GM12878 (cell line): Measurements from ENCODE around the gene CERK. TPM values are rescaled to one million over a fixed set of nuclear protein-coding genes. Genes with fewer than 3 reads are reported as not detected.

ENCODE experiments used
- ATAC-seq: fragments of 200-7000 bp; cut with Tn5 transposase; 3 replicates; pipeline ENCODE4 v1.9.1; 2020; ENCODE audit warnings: mild to moderate bottlenecking, moderate library complexity
- BruUV-seq: library from RNA; stranded (reverse); fragments of 400-500 nt; replicated peaks from 2 replicates; lab custom pipeline; 2021; lab: Mats Ljungman, UMichigan
- CTCF ChIA-PET: fragments of 300-600 bp; sonication (Branson Sonifier 250); formaldehyde crosslinking; extraction: SDS; loops from one replicate; lab custom pipeline; 2021; ENCODE audit warnings: inconsistent platforms; lab: Yijun Ruan, JAX
- POLR2A ChIA-PET: fragments of 350-600 bp; formaldehyde crosslinking; extraction: SDS; loops from one replicate; lab custom pipeline; 2021; ENCODE audit warnings: inconsistent platforms; lab: Charles Lee
- RAD21 ChIA-PET: fragments of 300-600 bp; sonication (Branson Sonifier 250); formaldehyde crosslinking; loops from one replicate; lab custom pipeline; 2023; ENCODE audit warnings: antibody characterized with exemption; ENCODE audit not compliant: unreplicated experiment; lab: Charles Lee
- SMC1A ChIA-PET: fragments of 300-600 bp; sonication (Branson Sonifier 250); formaldehyde crosslinking; loops from one replicate; lab custom pipeline; 2023; ENCODE audit not compliant: unreplicated experiment, uncharacterized antibody; lab: Charles Lee
- DNase-seq: peaks from one replicate; pipeline ENCODE4 v3.0.0-alpha.2; 2011; ENCODE audit warnings: low read depth, low spot score
- FAIRE-seq: peaks from 3 replicates; lab custom pipeline; 2011; peaks lifted over from hg19 to GRCh38; lab: Jason Lieb, UNC
- H2AFZ ChIP-seq: 2 replicates; pipeline ENCODE4 v1.6.0; 2011; ENCODE audit warnings: low read depth, low read length, control low read depth; ENCODE audit not compliant: control insufficient read depth
- H3K27ac ChIP-seq: 2 replicates; pipeline ENCODE4 v1.5.1; 2011; ENCODE audit warnings: control low read depth; ENCODE audit not compliant: control insufficient read depth, insufficient read depth
- H3K27me3 ChIP-seq, 2 experiments: replicated peaks in 1 of 2; 2 replicates each; pipeline versions ENCODE4 v1.6.0 to v1.6.1; 2011; ENCODE audit warnings: low read length in 1 of 2; ENCODE audit not compliant: control insufficient read depth in 2 of 2, insufficient read depth in 2 of 2
- H3K36me3 ChIP-seq, 2 experiments: 2 replicates each; pipeline ENCODE4 v1.5.1; 2011; ENCODE audit warnings: low read length in 1 of 2; ENCODE audit not compliant: control insufficient read depth in 2 of 2, insufficient read depth in 2 of 2
- H3K4me1 ChIP-seq: 2 replicates; pipeline ENCODE4 v1.6.1; 2011; ENCODE audit warnings: mild to moderate bottlenecking, low read length, moderate library complexity, mixed read lengths; ENCODE audit not compliant: control insufficient read depth, insufficient read depth
- H3K4me2 ChIP-seq: 2 replicates; pipeline ENCODE4 v1.6.0; 2011; ENCODE audit warnings: control low read depth; ENCODE audit not compliant: control insufficient read depth, insufficient read depth
- H3K4me3 ChIP-seq: fragments of 200-600 bp; sonication (generic); 2 replicates; pipeline ENCODE4 v1.5.1; 2016
- H3K79me2 ChIP-seq: 2 replicates; pipeline ENCODE4 v1.6.0; 2011; ENCODE audit warnings: low read length; ENCODE audit not compliant: control insufficient read depth, insufficient read depth
- H3K9ac ChIP-seq: 2 replicates; pipeline ENCODE4 v1.8.0; 2011; ENCODE audit warnings: low read length, control low read depth, mixed read lengths; ENCODE audit not compliant: control insufficient read depth, insufficient read depth
- H3K9me3 ChIP-seq: replicated peaks from 3 replicates; pipeline ENCODE4 v1.5.1; 2011; ENCODE audit warnings: mild to moderate bottlenecking, low read length; ENCODE audit not compliant: control insufficient read depth, insufficient read depth
- H4K20me1 ChIP-seq: 2 replicates; pipeline ENCODE4 v1.6.0; 2011; ENCODE audit not compliant: control insufficient read depth, insufficient read depth
- ASH2L ChIP-seq: fragments of 300-600, 200-600 bp; sonication (generic); IDR thresholded peaks from 2 replicates; pipeline ENCODE4 v1.6.1; 2017; ENCODE audit warnings: low read depth, mild to moderate bottlenecking, borderline replicate concordance
- CHD2 ChIP-seq: IDR thresholded peaks from 2 replicates; pipeline ENCODE4 v1.6.1; 2011; ENCODE audit warnings: low read depth, low read length, improper control_type of control experiment, borderline replicate concordance
- CREB1 ChIP-seq: IDR thresholded peaks from 2 replicates; pipeline ENCODE4 v1.6.1; 2012; ENCODE audit warnings: low read depth, mild to moderate bottlenecking, inconsistent platforms
- EED ChIP-seq: sonication (generic); IDR thresholded peaks from 2 replicates; pipeline ENCODE4 v1.6.1; 2016; ENCODE audit warnings: antibody characterized with exemption, low read depth
- HDAC6 ChIP-seq: fragments of 200-600 bp; sonication (generic); IDR thresholded peaks from one replicate; pipeline ENCODE4 v1.8.0; 2017; ENCODE audit warnings: antibody characterized with exemption; ENCODE audit not compliant: unreplicated experiment
- IKZF2 ChIP-seq, 2 experiments: fragments of 450-650 bp; IDR thresholded peaks; 2 replicates each; pipeline ENCODE4 v1.6.1; 2017; ENCODE audit warnings: mild to moderate bottlenecking in 2 of 2, moderate library complexity in 2 of 2
- JUNB ChIP-seq: IDR thresholded peaks from 2 replicates; pipeline ENCODE4 v1.6.1; 2016; ENCODE audit warnings: antibody characterized with exemption, mild to moderate bottlenecking
- KDM1A ChIP-seq: fragments of 200-600 bp; sonication (generic); IDR thresholded peaks from 2 replicates; pipeline ENCODE4 v1.6.1; 2016; ENCODE audit warnings: borderline replicate concordance
- MAX ChIP-seq: IDR thresholded peaks from 2 replicates; pipeline ENCODE4 v1.6.1; 2012; ENCODE audit warnings: low read depth, low read length, improper control_type of control experiment
- RFX5 ChIP-seq: IDR thresholded peaks from 2 replicates; pipeline ENCODE4 v1.6.1; 2011; ENCODE audit warnings: low read depth, low read length, improper control_type of control experiment
- SMC3 ChIP-seq: IDR thresholded peaks from 2 replicates; pipeline ENCODE4 v1.6.1; 2011; ENCODE audit warnings: low read length, improper control_type of control experiment, borderline replicate concordance
- SREBF1 ChIP-seq: IDR thresholded peaks from 2 replicates; pipeline ENCODE4 v1.6.1; 2012; ENCODE audit warnings: mild to moderate bottlenecking, low read length
- TARDBP ChIP-seq: IDR thresholded peaks from 2 replicates; pipeline ENCODE4 v1.6.1; 2016; ENCODE audit warnings: borderline replicate concordance
- TCF7 ChIP-seq: IDR thresholded peaks from 2 replicates; pipeline ENCODE4 v1.6.1; 2014; ENCODE audit warnings: antibody characterized with exemption, borderline replicate concordance
- USF1 ChIP-seq: IDR thresholded peaks from 2 replicates; pipeline ENCODE4 v1.6.1; 2011; ENCODE audit warnings: borderline replicate concordance, low read depth, mild to moderate bottlenecking, moderate library complexity, mixed read lengths, low read length; ENCODE audit not compliant: insufficient read depth; ENCODE audit errors: extremely low read length
- ZNF592 ChIP-seq: fragments of 450-650 bp; IDR thresholded peaks from 2 replicates; pipeline ENCODE4 v1.6.1; 2017; ENCODE audit warnings: mild to moderate bottlenecking, moderate library complexity
- ZNF687 ChIP-seq: fragments of 450-650 bp; IDR thresholded peaks from 2 replicates; pipeline ENCODE4 v1.6.1; 2017; ENCODE audit warnings: mild to moderate bottlenecking, moderate library complexity
- WGBS: methylation state at CpG from one replicate; pipeline ENCODE4 v1.1.6; 2016; ENCODE audit warnings: low lambda C conversion rate; ENCODE audit not compliant: insufficient replicate concordance, insufficient coverage; ENCODE audit errors: missing lambda C conversion rate; 5-methylcytosine and 5-hydroxymethylcytosine counted together
- in situ Hi-C: fragments of 300-500 bp; cut with MboI; formaldehyde crosslinking; loops from 9 replicates; pipeline ENCODE4 v1.14.3; 2018; ENCODE audit warnings: mixed read lengths
- intact Hi-C: fragments of 100-400 bp; cut with micrococcal nuclease; formaldehyde crosslinking; loops from one replicate; pipeline ENCODE4 v1.14.2; 2022; ENCODE audit not compliant: unreplicated experiment
- polyA plus RNA-seq, 11 experiments: library from polyadenylated mRNA; depleted of rRNA in 4 of 11; unstranded in 6 of 11; stranded (reverse) in 5 of 11; fragments of >200 nt; fragmentation: Nextera tagmentation in 4 of 11; fragmentation: Illumina TruSeq in 1 of 11; extraction: Ambion mirVana in 4 of 11; extraction: Trizol in 1 of 11; gene quantifications; 1 replicate in 1 of 11; 2 replicates in 10 of 11; pipeline versions ENCODE4 v1.2.1 to v1.2.3, GENCODE V29; 2011 to 2016; ENCODE audit warnings: inconsistent platforms in 2 of 11, missing spikeins in 2 of 11, low read depth in 1 of 11
- total RNA-seq, 4 experiments: library from RNA; depleted of rRNA in 3 of 4; stranded (reverse); fragments of >200 nt in 3 of 4; fragmentation: Illumina TruSeq in 1 of 4; extraction: Trizol in 1 of 4; gene quantifications; 2 replicates each; pipeline versions ENCODE4 v1.2.1 to v1.2.3, GENCODE V29; 2013 to 2021

Gene CERK
- total and polyA plus RNA-seq, 10 of the 15 experiments (the other 5 are each of a cell fraction or from before 2014, with no cell fraction given), result 4.0 to 41.1 (median 30.2) TPM

- WGBS, result 14% methylated on average over 8 of the region's 8 CpGs
- no peak overlapping the region for H3K4me3 ChIP-seq
- H3K36me3 ChIP-seq, result peaks cover 0 to 6% of the 10 kb centered on the region in 2 experiments; a peak in 2 of 4 replicates
- H3K79me2 ChIP-seq, result no peaks in the 10 kb centered on the region
- no peak for FAIRE-seq
- intact Hi-C loops, result no loop called here
- peak; percentile 31 for DNase-seq
- POLR2A ChIA-PET, result no interaction called here
- no peaks in the 10 kb centered on the region for H4K20me1 ChIP-seq
- H3K27ac ChIP-seq, result no peak overlapping the region
- RAD21 ChIA-PET, result no interaction called here
- no peak overlapping the region for H3K4me2 ChIP-seq
- no peak overlapping the region; the same call in 1 of the 2 replicates for H2AFZ ChIP-seq
- no peaks in the 10 kb centered on the region for H3K27me3 ChIP-seq
- H3K4me1 ChIP-seq, result peaks cover 7% of the 10 kb centered on the region
- no TSS peak for BruUV-seq
- H3K9ac ChIP-seq, result no peak overlapping the region
- CTCF ChIA-PET, result interaction anchor here (0.7 kb wide), 1 partner anchor 90 kb away, joined by 3 read pairs; no protein-coding TSS in a partner anchor
- peak; percentile 74 for ATAC-seq
- SMC1A ChIA-PET, result no interaction called here
- in situ Hi-C loops, result no loop called here
- no peaks in the 10 kb centered on the region for H3K9me3 ChIP-seq
- TF ChIP-seq JUNB, result no peak
- 0 out of 4 replicates have a peak, but pooled peaks of 1 of the 2 experiments have one; percentile 13 for TF ChIP-seq IKZF2 (IDR thresholded peaks at IDR 0.05)
- no peak for TF ChIP-seq CHD2
- TF ChIP-seq EED, result peak; percentile 26; the same call in 1 of the 2 replicates
- no peak for TF ChIP-seq SREBF1
- peak; percentile 75 for TF ChIP-seq ZNF687
- TF ChIP-seq TCF7, result no peak
- no peak for TF ChIP-seq HDAC6
- TF ChIP-seq MAX, result peak; percentile 68; the same call in 1 of the 2 replicates
- TF ChIP-seq ASH2L, result no peak
- TF ChIP-seq USF1, result peak; percentile 16
- TF ChIP-seq ZNF592, result no peak
- TF ChIP-seq TARDBP, result no peak
- no peak for TF ChIP-seq SMC3
- no peak for TF ChIP-seq RFX5
- TF ChIP-seq KDM1A, result no peak
- TF ChIP-seq CREB1, result no peak
Observed at GRCh38 chr22:46653596-46653995, 84.5 kb downstream of the CERK start.
